ENCODE data around the gene ABRACL. TPM values are rescaled to one million over a fixed set of nuclear protein-coding genes. Genes with fewer than 3 reads are reported as not detected.

Gene ABRACL, protein sequence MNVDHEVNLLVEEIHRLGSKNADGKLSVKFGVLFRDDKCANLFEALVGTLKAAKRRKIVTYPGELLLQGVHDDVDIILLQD
- 10 to 100 TPM; 33.3 to 75.1 (median 42.5) TPM for total RNA-seq

DNA sequence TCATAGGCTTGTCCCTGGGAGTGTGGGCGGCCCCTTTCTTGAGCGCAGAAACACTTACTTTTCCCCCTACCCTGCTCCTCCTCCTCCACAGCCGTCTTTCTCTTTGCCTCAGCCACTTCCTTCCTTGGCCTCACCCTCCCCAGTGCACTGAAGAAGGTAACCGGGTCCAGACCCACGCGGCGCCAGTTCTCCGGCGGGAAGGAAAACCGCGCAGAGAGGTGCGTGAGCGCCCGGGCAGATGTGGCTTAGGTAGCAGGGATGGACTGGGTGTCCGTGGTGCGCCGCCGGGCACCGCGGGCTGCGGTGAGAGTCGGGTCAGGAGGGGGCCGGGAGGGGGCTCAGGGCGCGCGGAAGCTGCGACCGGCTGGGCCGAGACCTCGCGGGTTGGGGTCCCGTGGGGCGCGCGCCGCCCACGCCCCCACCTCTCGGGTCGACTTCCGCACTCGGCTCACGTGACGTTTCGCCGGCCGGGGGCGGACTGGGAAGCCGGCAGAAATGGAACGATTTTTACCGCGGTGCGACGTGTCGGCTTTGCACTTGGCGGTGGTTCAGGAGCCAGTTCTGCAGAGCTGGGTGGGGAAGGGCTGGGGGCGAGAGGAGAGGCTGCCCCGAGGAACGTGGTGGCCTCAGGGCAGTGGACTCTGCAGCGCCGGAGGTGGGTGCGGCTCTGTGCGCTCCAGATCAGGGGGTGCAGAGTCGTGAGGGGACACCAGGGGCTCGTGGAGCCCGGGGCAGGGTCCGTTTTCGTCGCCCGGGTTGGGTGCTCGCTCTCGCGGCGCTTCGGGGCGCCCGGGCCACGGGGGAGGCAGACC, at the start of gene ABRACL:
Gene ABRACL (plus strand): TSS at position 88 of the 812 bp plus-strand sequence. CDS start 5,416 bp downstream, outside the sequence.
- Histone ChIP-seq H3K27me3 (no peaks in the 10 kb centered on the region), H3K36me3 (no peaks in the 10 kb centered on the region), H3K4me3 (peak within 1 kb of the TSS; percentile 49 to 93 (median 82)), H3K9me3 (no peaks in the 10 kb centered on the region), H3K4me1 (peaks cover 0 to 14% (median 4%) of the 10 kb centered on the region in 4 donors), H3K27ac (peak within 1 kb of the TSS; percentile 86 to 89 (median 88))
- peak; percentile 76 to 89 (median 80) for DNase-seq
- peak; percentile 55 to 64 for TF ChIP-seq POLR2A (IDR thresholded peaks at IDR 0.05)
- TF ChIP-seq, protein P1, sequence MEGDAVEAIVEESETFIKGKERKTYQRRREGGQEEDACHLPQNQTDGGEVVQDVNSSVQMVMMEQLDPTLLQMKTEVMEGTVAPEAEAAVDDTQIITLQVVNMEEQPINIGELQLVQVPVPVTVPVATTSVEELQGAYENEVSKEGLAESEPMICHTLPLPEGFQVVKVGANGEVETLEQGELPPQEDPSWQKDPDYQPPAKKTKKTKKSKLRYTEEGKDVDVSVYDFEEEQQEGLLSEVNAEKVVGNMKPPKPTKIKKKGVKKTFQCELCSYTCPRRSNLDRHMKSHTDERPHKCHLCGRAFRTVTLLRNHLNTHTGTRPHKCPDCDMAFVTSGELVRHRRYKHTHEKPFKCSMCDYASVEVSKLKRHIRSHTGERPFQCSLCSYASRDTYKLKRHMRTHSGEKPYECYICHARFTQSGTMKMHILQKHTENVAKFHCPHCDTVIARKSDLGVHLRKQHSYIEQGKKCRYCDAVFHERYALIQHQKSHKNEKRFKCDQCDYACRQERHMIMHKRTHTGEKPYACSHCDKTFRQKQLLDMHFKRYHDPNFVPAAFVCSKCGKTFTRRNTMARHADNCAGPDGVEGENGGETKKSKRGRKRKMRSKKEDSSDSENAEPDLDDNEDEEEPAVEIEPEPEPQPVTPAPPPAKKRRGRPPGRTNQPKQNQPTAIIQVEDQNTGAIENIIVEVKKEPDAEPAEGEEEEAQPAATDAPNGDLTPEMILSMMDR (IDR thresholded peaks at IDR 0.05) = peak in 2 of 6 experiments; percentile 2 to 6

DNA sequence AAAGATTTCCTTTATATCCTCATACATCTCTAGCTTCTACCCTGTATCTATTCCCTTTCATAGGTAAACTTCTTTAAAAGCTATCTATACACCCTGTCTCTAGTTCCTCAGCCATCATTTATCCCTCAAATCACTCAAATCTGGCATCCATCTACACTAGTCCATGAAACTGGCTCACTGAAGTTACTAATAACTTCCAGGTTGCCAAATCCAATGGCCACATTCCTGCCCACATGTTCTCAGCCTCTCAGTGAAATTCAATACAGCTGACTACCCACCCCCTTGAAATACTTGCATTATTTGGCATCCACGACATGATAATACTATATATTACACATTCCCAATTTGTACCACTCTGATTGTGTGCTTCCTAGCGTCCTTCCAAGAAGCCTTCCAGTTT, 49.2 kb upstream of the ABRACL start:
- H3K27ac ChIP-seq = no peak overlapping the region
- H3K36me3 ChIP-seq = no peaks in the 10 kb centered on the region
- H3K27me3 ChIP-seq = no peaks in the 10 kb centered on the region
- peaks cover 0 to 13% (median 0%) of the 10 kb centered on the region in 4 donors for H3K4me1 ChIP-seq
- no peaks in the 10 kb centered on the region for H3K9me3 ChIP-seq
- no peak for DNase-seq
- no peak overlapping the region for H3K4me3 ChIP-seq
- TF ChIP-seq, protein P1 (IDR thresholded peaks at IDR 0.05) = no peak
- TF ChIP-seq POLR2A (IDR thresholded peaks at IDR 0.05) = no peak

DNA sequence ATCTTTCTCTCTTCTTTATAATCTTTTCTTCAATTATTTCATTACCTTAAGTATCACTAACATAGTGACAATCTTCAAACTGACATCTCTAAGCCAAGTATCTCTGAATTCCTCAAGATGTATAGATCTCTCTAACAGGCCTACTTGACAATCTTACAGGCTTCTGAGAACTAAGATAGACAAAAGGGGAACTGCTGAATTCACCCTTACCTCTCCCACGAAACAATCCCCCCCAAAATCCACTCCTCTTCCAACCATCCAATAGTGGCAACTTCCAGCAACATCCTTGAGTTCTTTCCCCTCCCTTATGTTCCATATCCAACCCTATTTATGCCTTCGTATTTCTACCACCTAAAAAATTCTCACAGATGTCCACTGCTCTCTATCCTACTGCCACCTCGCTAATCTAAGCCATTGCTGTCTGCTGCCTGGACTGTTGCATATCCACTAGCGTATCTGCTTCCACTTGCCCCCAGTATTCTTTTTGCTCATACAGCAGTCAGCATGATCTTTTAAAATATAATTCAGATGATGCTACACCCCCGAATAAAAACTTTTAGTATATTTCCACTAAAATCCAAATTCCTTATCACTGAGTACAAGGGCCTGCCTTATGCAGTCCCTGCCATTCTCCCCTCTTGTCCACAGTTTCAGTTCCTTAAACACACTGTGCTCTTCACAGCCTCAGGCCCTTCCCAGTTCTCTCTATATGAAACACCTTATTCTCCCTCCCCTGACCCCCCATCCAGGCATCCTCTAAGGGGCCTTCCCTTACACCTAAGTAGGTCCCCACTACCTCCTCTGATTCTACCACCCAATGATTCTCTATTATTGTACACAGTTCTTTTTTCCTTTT, 48.5 kb upstream of the ABRACL start:
- Histone ChIP-seq H3K4me1 (peaks cover 0 to 20% (median 0%) of the 10 kb centered on the region in 4 donors), H3K4me3 (no peak overlapping the region), H3K9me3 (no peaks in the 10 kb centered on the region), H3K27me3 (no peaks in the 10 kb centered on the region), H3K36me3 (no peaks in the 10 kb centered on the region), H3K27ac (no peak overlapping the region)
- no peak for DNase-seq
- TF ChIP-seq POLR2A (IDR thresholded peaks at IDR 0.05) = no peak
- TF ChIP-seq, protein P1 (IDR thresholded peaks at IDR 0.05) = no peak

DNA sequence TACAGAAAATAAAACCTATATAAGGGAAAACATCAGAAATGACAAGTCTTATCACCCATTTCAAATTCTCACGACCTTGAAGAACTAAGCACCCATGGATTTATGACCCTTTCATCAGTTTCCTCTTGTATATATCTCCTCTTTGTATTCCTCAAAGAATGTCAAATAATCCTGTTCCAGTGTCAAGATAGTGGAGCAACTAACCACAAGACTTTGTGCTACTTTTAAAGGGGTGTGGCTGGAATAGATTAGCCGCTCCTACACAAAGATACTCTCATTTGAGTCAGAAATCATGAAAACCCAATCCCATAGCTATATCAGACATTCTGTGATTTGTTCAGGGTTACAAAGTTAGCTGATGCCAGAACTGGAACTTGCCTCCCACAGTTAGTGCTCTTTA, 47.1 kb upstream of the ABRACL start:
- Histone ChIP-seq H3K4me1 (peaks cover 0 to 31% (median 4%) of the 10 kb centered on the region in 4 donors), H3K27me3 (no peaks in the 10 kb centered on the region), H3K9me3 (no peaks in the 10 kb centered on the region), H3K27ac (no peak overlapping the region), H3K36me3 (no peaks in the 10 kb centered on the region), H3K4me3 (no peak overlapping the region)
- no peak for DNase-seq
- TF ChIP-seq, protein P1 (IDR thresholded peaks at IDR 0.05) = no peak
- TF ChIP-seq POLR2A (IDR thresholded peaks at IDR 0.05) = no peak

DNA sequence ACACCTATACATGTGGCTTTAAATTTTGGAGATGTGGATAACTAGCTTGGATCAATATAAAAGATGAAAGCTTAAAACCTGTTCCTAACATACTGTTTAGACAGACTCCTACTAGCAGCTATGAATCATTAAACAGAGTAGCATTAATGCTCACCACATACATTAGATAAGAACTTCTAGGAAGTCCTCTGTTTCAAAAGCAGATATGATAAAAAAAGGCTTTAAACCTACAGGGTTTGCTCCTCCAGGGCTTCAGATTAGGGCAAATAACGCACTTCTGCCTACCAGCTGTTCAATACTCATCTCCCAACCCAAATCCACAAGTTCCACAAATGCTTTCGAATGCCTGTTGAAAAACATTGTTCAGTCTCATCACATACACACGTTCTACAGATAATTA, 42.0 kb upstream of the ABRACL start:
- Histone ChIP-seq H3K36me3 (no peaks in the 10 kb centered on the region), H3K27ac (peak overlapping the region in 1 of 4 donors; percentile 89), H3K4me3 (peak overlapping the region; percentile 79 to 96 (median 90)), H3K4me1 (peaks cover 0 to 44% (median 8%) of the 10 kb centered on the region in 4 donors), H3K9me3 (no peaks in the 10 kb centered on the region), H3K27me3 (no peaks in the 10 kb centered on the region)
- TF ChIP-seq POLR2A (IDR thresholded peaks at IDR 0.05) = no peak
- TF ChIP-seq, protein P1 (IDR thresholded peaks at IDR 0.05) = no peak
- DNase-seq = no peak
